ENCODE measurements around the gene SMC1B. TPM values are rescaled to one million over a fixed set of nuclear protein-coding genes. Genes with fewer than 3 reads are reported as not detected.
"Not testable (repeated sequence)": the region's sequence is repeated elsewhere in the genome, so short reads cannot be mapped to it uniquely, and the experiment has no call there.

Gene SMC1B
- total RNA-seq, 2 donors from 2014 or later, result not detected

DNA sequence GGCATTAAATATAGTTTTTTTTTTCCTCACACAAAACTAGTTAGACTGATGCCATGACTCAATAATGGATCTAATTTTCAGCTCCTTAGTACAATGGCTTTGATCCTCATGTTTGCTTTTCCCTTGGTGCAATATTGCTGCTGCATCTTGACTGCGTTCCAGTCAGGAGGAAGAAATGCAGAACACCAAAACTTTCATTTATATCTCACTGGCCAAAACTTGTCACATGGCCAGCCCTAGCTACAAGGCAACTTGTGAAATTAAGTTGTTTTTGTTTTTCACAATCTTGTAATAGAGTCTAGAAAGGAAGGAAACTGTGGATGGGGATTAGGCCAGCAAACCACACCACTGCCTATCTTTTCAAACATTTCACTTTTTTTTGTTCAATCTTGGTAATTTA lies 36.7 kb downstream of the SMC1B start:
- H3K4me3 ChIP-seq, result no peak overlapping the region
- TF ChIP-seq, protein P1, sequence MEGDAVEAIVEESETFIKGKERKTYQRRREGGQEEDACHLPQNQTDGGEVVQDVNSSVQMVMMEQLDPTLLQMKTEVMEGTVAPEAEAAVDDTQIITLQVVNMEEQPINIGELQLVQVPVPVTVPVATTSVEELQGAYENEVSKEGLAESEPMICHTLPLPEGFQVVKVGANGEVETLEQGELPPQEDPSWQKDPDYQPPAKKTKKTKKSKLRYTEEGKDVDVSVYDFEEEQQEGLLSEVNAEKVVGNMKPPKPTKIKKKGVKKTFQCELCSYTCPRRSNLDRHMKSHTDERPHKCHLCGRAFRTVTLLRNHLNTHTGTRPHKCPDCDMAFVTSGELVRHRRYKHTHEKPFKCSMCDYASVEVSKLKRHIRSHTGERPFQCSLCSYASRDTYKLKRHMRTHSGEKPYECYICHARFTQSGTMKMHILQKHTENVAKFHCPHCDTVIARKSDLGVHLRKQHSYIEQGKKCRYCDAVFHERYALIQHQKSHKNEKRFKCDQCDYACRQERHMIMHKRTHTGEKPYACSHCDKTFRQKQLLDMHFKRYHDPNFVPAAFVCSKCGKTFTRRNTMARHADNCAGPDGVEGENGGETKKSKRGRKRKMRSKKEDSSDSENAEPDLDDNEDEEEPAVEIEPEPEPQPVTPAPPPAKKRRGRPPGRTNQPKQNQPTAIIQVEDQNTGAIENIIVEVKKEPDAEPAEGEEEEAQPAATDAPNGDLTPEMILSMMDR (IDR thresholded peaks at IDR 0.05), result no peak
- H3K9me3 ChIP-seq, result no peaks in the 10 kb centered on the region
- DNase-seq (ENCODE audit: low spot score), result peak; percentile 79
- H3K4me1 ChIP-seq, result no peaks in the 10 kb centered on the region
- H3K36me3 ChIP-seq, result no peaks in the 10 kb centered on the region
- H3K27ac ChIP-seq, result no peak overlapping the region
- no peaks in the 10 kb centered on the region for H3K27me3 ChIP-seq

DNA sequence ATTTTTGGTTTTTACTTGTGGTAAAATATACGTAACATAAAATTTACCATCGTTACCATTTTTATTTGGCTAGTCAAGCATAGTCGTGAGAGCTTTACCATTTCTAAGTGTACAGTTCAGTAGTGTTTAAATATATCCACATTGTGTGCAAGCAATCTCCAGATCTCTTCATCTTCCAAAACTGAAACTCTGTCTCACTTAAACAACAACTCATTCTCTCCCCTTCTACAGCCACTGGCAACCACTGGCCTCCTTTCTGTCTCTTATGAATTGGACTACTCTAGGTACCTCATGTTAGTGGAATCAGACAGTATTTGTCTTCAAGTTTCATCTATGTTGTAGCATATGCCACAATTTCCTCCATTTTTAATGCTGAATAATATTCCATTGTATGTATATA lies 37.4 kb downstream of the SMC1B start:
- no peak for DNase-seq (ENCODE audit: low spot score)
- H3K27ac ChIP-seq, result no peak overlapping the region
- H3K36me3 ChIP-seq, result no peaks in the 10 kb centered on the region
- H3K4me1 ChIP-seq, result no peaks in the 10 kb centered on the region
- no peak overlapping the region for H3K4me3 ChIP-seq
- TF ChIP-seq, protein P1 (IDR thresholded peaks at IDR 0.05), result no peak
- H3K9me3 ChIP-seq, result no peaks in the 10 kb centered on the region
- no peaks in the 10 kb centered on the region for H3K27me3 ChIP-seq

DNA sequence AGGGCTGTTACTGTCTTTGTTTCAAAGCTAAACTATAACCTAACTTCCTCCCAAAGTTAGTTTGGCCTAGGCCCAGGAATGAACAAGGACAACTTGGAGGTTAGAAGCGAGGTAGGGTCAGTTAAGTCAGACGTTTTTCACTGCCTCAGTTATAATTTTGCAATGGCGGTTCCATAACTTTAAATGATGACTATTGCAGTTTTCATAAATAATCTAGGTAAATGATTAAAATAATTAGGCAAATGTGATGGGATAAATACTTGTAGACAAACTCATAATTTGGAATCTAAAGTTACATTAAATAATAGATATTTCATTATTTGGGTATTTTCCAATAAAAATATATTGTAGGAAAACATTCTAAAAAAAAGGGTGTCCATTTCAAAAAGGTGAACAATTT lies 39.8 kb downstream of the SMC1B start:
- not testable (repeated sequence) for H3K36me3 ChIP-seq; H3K4me1 ChIP-seq; H3K4me3 ChIP-seq; DNase-seq (ENCODE audit: low spot score); H3K9me3 ChIP-seq; H3K27ac ChIP-seq; H3K27me3 ChIP-seq

DNA sequence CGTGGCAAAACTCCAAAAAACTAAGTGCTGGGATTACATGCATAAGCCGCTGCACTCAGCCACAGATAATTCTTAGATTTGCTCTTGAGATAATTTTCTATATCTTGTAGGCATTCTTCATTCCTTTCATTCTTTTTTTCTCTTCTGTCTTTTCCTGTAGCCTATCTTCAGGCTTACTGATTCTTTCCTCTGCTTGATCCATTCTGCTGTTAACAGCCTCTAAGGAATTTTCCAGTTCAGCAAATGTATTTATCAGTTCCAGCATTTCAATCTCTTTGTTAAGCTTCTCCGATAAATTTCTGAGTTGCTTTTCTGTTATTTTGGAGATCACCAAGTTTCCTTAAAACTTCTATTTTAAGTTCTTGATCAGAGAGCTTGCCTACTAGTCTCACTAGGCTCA lies 46.7 kb downstream of the SMC1B start:
- no peak for DNase-seq (ENCODE audit: low spot score)
- H3K27ac ChIP-seq, result no peak overlapping the region
- no peaks in the 10 kb centered on the region for H3K27me3 ChIP-seq
- no peaks in the 10 kb centered on the region for H3K36me3 ChIP-seq
- H3K4me3 ChIP-seq, result no peak overlapping the region
- no peaks in the 10 kb centered on the region for H3K4me1 ChIP-seq
- peaks cover 0 to 15% of the 10 kb centered on the region in 2 donors for H3K9me3 ChIP-seq
- TF ChIP-seq, protein P1 (IDR thresholded peaks at IDR 0.05), result no peak

DNA sequence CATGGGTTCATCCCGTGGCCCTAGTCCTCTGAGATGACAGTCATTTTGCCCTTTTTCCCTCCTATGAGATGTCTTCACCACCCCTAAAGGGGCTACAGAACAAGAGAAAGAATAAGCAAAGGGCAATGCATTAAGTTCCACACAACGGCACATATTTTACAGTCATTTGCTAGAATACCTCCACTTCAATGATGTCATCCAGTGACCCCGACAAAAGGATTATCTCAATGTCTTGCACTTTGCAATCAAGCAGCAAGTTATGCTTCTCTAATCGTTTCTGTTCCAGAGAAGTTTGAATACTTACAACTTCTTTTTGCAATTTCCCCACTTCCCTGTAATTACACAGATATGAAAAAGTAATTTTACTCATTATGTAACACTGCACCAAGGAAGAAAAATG lies 53.8 kb downstream of the SMC1B start:
- no peak for DNase-seq (ENCODE audit: low spot score)
- Histone ChIP-seq H3K27ac (no peak overlapping the region), H3K4me3 (no peak overlapping the region), H3K27me3 (no peaks in the 10 kb centered on the region), H3K4me1 (no peaks in the 10 kb centered on the region), H3K9me3 (no peaks in the 10 kb centered on the region), H3K36me3 (no peaks in the 10 kb centered on the region)
- TF ChIP-seq, protein P1 (IDR thresholded peaks at IDR 0.05), result no peak

DNA sequence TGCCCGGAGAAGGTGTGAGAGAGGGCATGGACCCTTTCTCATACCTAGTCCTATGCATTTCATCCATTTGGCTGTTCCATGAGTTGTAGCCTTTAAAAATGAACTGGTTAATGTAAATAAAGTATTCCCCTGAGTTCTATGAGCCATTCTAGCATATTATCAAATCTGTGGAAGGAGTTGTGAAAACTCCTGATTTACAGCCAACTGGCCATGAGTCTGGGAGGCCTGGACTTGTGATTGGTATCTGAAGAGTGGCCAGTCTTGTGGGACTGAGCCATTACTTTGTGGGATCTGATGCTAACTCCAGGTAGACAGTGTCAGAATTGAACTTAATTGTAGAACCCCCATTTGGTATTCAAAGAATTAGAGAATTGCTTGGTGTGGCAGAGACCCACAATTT lies 55.3 kb downstream of the SMC1B start:
- DNase-seq (ENCODE audit: low spot score), result no peak
- H3K27ac ChIP-seq, result no peak overlapping the region
- H3K4me3 ChIP-seq, result no peak overlapping the region
- TF ChIP-seq, protein P1 (IDR thresholded peaks at IDR 0.05), result no peak
- H3K36me3 ChIP-seq, result no peaks in the 10 kb centered on the region
- no peaks in the 10 kb centered on the region for H3K27me3 ChIP-seq
- H3K9me3 ChIP-seq, result no peaks in the 10 kb centered on the region
- H3K4me1 ChIP-seq, result no peaks in the 10 kb centered on the region

Data from right atrium auricular region (tissue), 2 donors.